K562 (cell line): Measurements from ENCODE around the gene APOBEC3A. TPM values are rescaled to one million over a fixed set of nuclear protein-coding genes. Genes with fewer than 3 reads are reported as not detected.

Source experiments
- ATAC-seq: fragments of 200-7000 bp; cut with Tn5 transposase; 3 replicates; pipeline ENCODE4 v1.9.1; 2020; ENCODE audit warnings: moderate library complexity
- BruUV-seq: library from RNA; stranded (reverse); fragments of 400-500 nt; replicated peaks from 2 replicates; lab custom pipeline; 2021; lab: Mats Ljungman, UMichigan
- CTCF ChIA-PET: fragments of 300-600 bp; formaldehyde crosslinking; extraction: SDS; loops from one replicate; lab custom pipeline; 2021; ENCODE audit warnings: low intra/inter-chr PET ratio; lab: Yijun Ruan, JAX
- POLR2A ChIA-PET: fragments of 300-600, 350-650 bp; sonication (Branson Sonifier 250); formaldehyde crosslinking; extraction: SDS; loops from one replicate; lab custom pipeline; 2021; ENCODE audit warnings: antibody characterized with exemption, inconsistent platforms; lab: Yijun Ruan, JAX
- DNase-seq, 4 experiments: peaks; one replicate each; pipeline versions ENCODE4 v3.0.0 to v3.0.0-alpha.2; 2011 to 2018; ENCODE audit warnings: low spot score in 3 of 4, mixed read lengths in 3 of 4; ENCODE audit errors: extremely low read depth in 1 of 4
- FAIRE-seq: peaks from 2 replicates; lab custom pipeline; 2011; peaks lifted over from hg19 to GRCh38; lab: Jason Lieb, UNC
- H2AFZ ChIP-seq: 2 replicates; pipeline ENCODE4 v1.6.0; 2011; ENCODE audit warnings: low read depth, low read length, control low read depth, inconsistent platforms
- H3K27ac ChIP-seq: fragments of 200-600 bp; 3 replicates; pipeline ENCODE4 v1.8.0; 2011; ENCODE audit warnings: low read depth, mild to moderate bottlenecking, control low read depth, inconsistent platforms, low read length, moderate library complexity, mixed read lengths; ENCODE audit errors: extremely low read depth
- H3K27me3 ChIP-seq, 2 experiments: fragments of 300-600 bp in 1 of 2; 2 replicates in 1 of 2; 3 replicates in 1 of 2; pipeline versions ENCODE4 v1.6.0 to v1.8.0; 2011; ENCODE audit warnings: inconsistent platforms in 2 of 2, low read length in 2 of 2, mild to moderate bottlenecking in 1 of 2, mixed read lengths in 1 of 2, moderate library complexity in 1 of 2; ENCODE audit not compliant: control insufficient read depth in 2 of 2, insufficient read depth in 2 of 2
- H3K36me3 ChIP-seq: fragments of 300-600 bp; 3 replicates; pipeline ENCODE4 v1.8.0; 2011; ENCODE audit warnings: mild to moderate bottlenecking, low read length, inconsistent platforms; ENCODE audit not compliant: control insufficient read depth, insufficient read depth
- H3K4me1 ChIP-seq, 2 experiments: fragments of 200-600 bp in 1 of 2; replicated peaks in 1 of 2; 2 replicates in 1 of 2; 3 replicates in 1 of 2; pipeline versions ENCODE4 v1.5.1 to v1.8.0; 2011; ENCODE audit warnings: inconsistent platforms in 2 of 2, low read length in 2 of 2, mild to moderate bottlenecking in 1 of 2, mixed read lengths in 1 of 2, moderate library complexity in 1 of 2; ENCODE audit not compliant: control insufficient read depth in 2 of 2, insufficient read depth in 2 of 2
- H3K4me2 ChIP-seq: 2 replicates; pipeline ENCODE4 v1.6.1; 2011; ENCODE audit warnings: low read length, control low read depth, inconsistent platforms, mixed read lengths; ENCODE audit not compliant: insufficient read depth
- H3K4me3 ChIP-seq: fragments of 200-600 bp; sonication (generic), shearing (Covaris generic); 2 replicates; pipeline ENCODE4 v1.5.1; 2016; ENCODE audit warnings: control low read depth, inconsistent platforms
- H3K79me2 ChIP-seq: fragments of 200-600 bp; 3 replicates; pipeline ENCODE4 v1.8.0; 2011; ENCODE audit warnings: low read length, inconsistent platforms; ENCODE audit not compliant: control insufficient read depth, insufficient read depth
- H3K9ac ChIP-seq, 2 experiments: 2 replicates each; pipeline versions ENCODE4 v1.6.0 to v1.6.1; 2011; ENCODE audit warnings: low read depth in 2 of 2, low read length in 2 of 2, control low read depth in 1 of 2, inconsistent platforms in 1 of 2, mild to moderate bottlenecking in 1 of 2, mixed read lengths in 1 of 2; ENCODE audit not compliant: insufficient read depth in 1 of 2
- H3K9me1 ChIP-seq: one replicate; pipeline ENCODE4 v1.6.0; 2011; ENCODE audit warnings: inconsistent platforms, mild to moderate bottlenecking, low read length, moderate library complexity; ENCODE audit not compliant: control insufficient read depth, insufficient read depth
- H3K9me3 ChIP-seq: replicated peaks from 2 replicates; pipeline ENCODE4 v1.5.1; 2011; ENCODE audit warnings: low read depth, low read length, inconsistent platforms; ENCODE audit not compliant: control insufficient read depth, insufficient read depth
- H4K20me1 ChIP-seq: replicated peaks from 2 replicates; pipeline ENCODE4 v1.6.1; 2011; ENCODE audit warnings: low read length, inconsistent platforms, mixed read lengths; ENCODE audit not compliant: control insufficient read depth, insufficient read depth
- ILK ChIP-seq: fragments of 450-650 bp; IDR thresholded peaks from 2 replicates; pipeline ENCODE4 v1.6.1; 2016; ENCODE audit warnings: missing genetic modification characterization, low read depth, mild to moderate bottlenecking, missing compliant biosample characterization, moderate library complexity, borderline replicate concordance
- MEF2D ChIP-seq: conservative IDR thresholded peaks from 2 replicates; pipeline ENCODE4 v1.6.1; 2016; ENCODE audit warnings: low read depth, missing genetic modification characterization, missing compliant biosample characterization
- NUFIP1 ChIP-seq: fragments of 450-650 bp; IDR thresholded peaks from 2 replicates; pipeline ENCODE4 v1.6.1; 2018; ENCODE audit not compliant: partially characterized antibody
- POLR2H ChIP-seq: IDR thresholded peaks from 2 replicates; pipeline ENCODE4 v1.6.1; 2016; ENCODE audit warnings: missing genetic modification characterization, low read depth, mild to moderate bottlenecking, control low read depth, missing compliant biosample characterization, moderate library complexity
- POU5F1 ChIP-seq: fragments of 150-350 bp; IDR thresholded peaks from 2 replicates; pipeline ENCODE4 v1.6.1; 2014; ENCODE audit warnings: borderline replicate concordance, low read length, low read depth, mild to moderate bottlenecking; ENCODE audit not compliant: partially characterized antibody
- RCOR1 ChIP-seq, 2 experiments: IDR thresholded peaks; 2 replicates each; pipeline ENCODE4 v1.6.1; 2012; ENCODE audit warnings: low read depth in 2 of 2, low read length in 2 of 2, borderline replicate concordance in 1 of 2, improper control_type of control experiment in 1 of 2
- TAF1 ChIP-seq: IDR thresholded peaks from 2 replicates; pipeline ENCODE4 v1.6.1; 2011; ENCODE audit warnings: mild to moderate bottlenecking, low read length, moderate library complexity; ENCODE audit not compliant: insufficient read depth, control insufficient read depth, severe bottlenecking; ENCODE audit errors: extremely low read depth
- ZNF197 ChIP-seq: fragments of 200-800 bp; sonication (Bioruptor generic); IDR thresholded peaks from 2 replicates; pipeline ENCODE4 v1.6.1; 2016; ENCODE audit warnings: low read depth, missing genetic modification characterization, missing compliant biosample characterization
- WGBS: fragments of 100-300 bp; shearing (Covaris generic); methylation state at CpG from one replicate; pipeline ENCODE4 v1.1.6; 2016; ENCODE audit warnings: low coverage, mixed read lengths; ENCODE audit not compliant: insufficient coverage; ENCODE audit errors: missing lambda C conversion rate; 5-methylcytosine and 5-hydroxymethylcytosine counted together
- in situ Hi-C: fragments of 300-500 bp; cut with MboI; formaldehyde crosslinking; loops from 4 replicates; pipeline ENCODE4 v1.15.0; 2018; ENCODE audit warnings: inconsistent platforms, mixed read lengths
- intact Hi-C: fragments of 100-400 bp; cut with micrococcal nuclease; formaldehyde crosslinking; loops from 2 replicates; pipeline ENCODE4 v1.14.2; 2022
- polyA plus RNA-seq, 8 experiments: library from polyadenylated mRNA; depleted of rRNA in 4 of 8; stranded (reverse) in 5 of 8; unstranded in 3 of 8; fragments of >200 nt; fragmentation: Nextera tagmentation in 2 of 8; fragmentation: Illumina TruSeq in 1 of 8; extraction: Ambion mirVana in 2 of 8; extraction: Trizol in 1 of 8; gene quantifications; 2 replicates each; pipeline versions ENCODE4 v1.2.1 to v1.2.3, GENCODE V29; 2011 to 2014; ENCODE audit warnings: inconsistent platforms in 1 of 8, missing spikeins in 1 of 8
- total RNA-seq, 7 experiments: library from RNA; depleted of rRNA in 6 of 7; stranded (reverse); fragments of >200 nt in 6 of 7; fragmentation: Illumina TruSeq in 2 of 7; extraction: Trizol in 2 of 7; gene quantifications; 2 replicates each; pipeline versions ENCODE4 v1.2.1 to v1.2.3, GENCODE V29; 2011 to 2021; ENCODE audit warnings: low replicate concordance in 1 of 7
- TF ChIP-seq, protein P1 (sequence below): fragments of 250-450 bp; sonication (Bioruptor Pico); IDR thresholded peaks from 2 replicates; pipeline ENCODE4 v1.8.0; 2021; ENCODE audit warnings: borderline replicate concordance, mild to moderate bottlenecking, moderate library complexity; ENCODE audit not compliant: poor library complexity, severe bottlenecking
- TF ChIP-seq, protein P2 (sequence below): fragments of 250-450 bp; sonication (Bioruptor Pico); IDR thresholded peaks from 2 replicates; pipeline ENCODE4 v1.5.0; 2022; ENCODE audit warnings: mild to moderate bottlenecking
- TF ChIP-seq, protein P3 (sequence below): fragments of 250-450 bp; sonication (Bioruptor Pico); IDR thresholded peaks from 2 replicates; pipeline ENCODE4 v1.5.1; 2021; ENCODE audit warnings: mild to moderate bottlenecking
- TF ChIP-seq, protein P4 (sequence below): fragments of 450-650 bp; IDR thresholded peaks from 2 replicates; pipeline ENCODE4 v1.6.1; 2016; ENCODE audit warnings: low read depth, mild to moderate bottlenecking, moderate library complexity

Gene APOBEC3A
- total and polyA plus RNA-seq, 9 of the 15 experiments (the other 6 are each of a cell fraction or from before 2014, with no cell fraction given): 0.04 TPM; not detected in 8

DNA sequence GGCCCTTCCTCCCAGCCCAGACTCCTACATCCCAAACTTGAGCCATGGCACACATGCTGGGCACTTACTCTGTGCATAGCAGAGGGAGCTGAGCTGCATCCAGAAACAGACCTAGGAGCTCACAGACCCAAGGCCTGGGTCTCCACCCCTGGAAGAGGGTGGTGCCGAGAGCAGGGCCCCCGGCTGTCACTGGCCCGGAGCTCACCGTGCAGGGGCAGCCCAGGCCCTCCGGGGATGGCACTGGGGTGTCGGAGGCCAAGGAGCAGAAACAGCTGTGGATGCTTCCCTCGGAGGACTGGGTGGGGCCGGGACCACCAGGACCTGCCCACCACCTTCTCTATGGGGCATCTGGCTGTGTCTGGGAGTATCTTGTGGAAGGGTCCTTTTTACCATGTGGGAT lies 4.3 kb upstream of the APOBEC3A start:
- no peak overlapping the region for H2AFZ ChIP-seq
- H3K27me3 ChIP-seq: peaks cover 0 to 5% of the 10 kb centered on the region in 2 experiments; a peak in 3 of 5 replicates
- 27% methylated on average over 6 of the region's 8 CpGs for WGBS
- no peaks in the 10 kb centered on the region for H3K9me3 ChIP-seq
- H3K4me1 ChIP-seq: peaks cover 5 to 18% of the 10 kb centered on the region in 2 experiments; a peak in 4 of 5 replicates
- no peak overlapping the region for H3K4me2 ChIP-seq
- no peak overlapping the region for H3K4me3 ChIP-seq
- in situ Hi-C loops: no loop called here
- ChIA-PET POLR2A (no interaction called here), CTCF (no interaction called here)
- ATAC-seq (no peak), DNase-seq (no peak), FAIRE-seq (no peak)
- H3K79me2 ChIP-seq: no peaks in the 10 kb centered on the region
- TF ChIP-seq ZNF197 (CRISPR knock-in tag) (no peak), MEF2D (no peak), POU5F1 (no peak), ILK (tag) (no peak), TAF1 (no peak), NUFIP1 (no peak), POLR2H (tag) (no peak), RCOR1 (IDR thresholded peaks at IDR 0.05; ENCODE audit: borderline replicate concordance in 1 of 2, low read depth in 2 of 2, low read length in 2 of 2) (no peak)
- TF ChIP-seq, protein P1, sequence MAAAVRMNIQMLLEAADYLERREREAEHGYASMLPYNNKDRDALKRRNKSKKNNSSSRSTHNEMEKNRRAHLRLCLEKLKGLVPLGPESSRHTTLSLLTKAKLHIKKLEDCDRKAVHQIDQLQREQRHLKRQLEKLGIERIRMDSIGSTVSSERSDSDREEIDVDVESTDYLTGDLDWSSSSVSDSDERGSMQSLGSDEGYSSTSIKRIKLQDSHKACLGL (CRISPR knock-in tag): no peak
- TF ChIP-seq, protein P2, sequence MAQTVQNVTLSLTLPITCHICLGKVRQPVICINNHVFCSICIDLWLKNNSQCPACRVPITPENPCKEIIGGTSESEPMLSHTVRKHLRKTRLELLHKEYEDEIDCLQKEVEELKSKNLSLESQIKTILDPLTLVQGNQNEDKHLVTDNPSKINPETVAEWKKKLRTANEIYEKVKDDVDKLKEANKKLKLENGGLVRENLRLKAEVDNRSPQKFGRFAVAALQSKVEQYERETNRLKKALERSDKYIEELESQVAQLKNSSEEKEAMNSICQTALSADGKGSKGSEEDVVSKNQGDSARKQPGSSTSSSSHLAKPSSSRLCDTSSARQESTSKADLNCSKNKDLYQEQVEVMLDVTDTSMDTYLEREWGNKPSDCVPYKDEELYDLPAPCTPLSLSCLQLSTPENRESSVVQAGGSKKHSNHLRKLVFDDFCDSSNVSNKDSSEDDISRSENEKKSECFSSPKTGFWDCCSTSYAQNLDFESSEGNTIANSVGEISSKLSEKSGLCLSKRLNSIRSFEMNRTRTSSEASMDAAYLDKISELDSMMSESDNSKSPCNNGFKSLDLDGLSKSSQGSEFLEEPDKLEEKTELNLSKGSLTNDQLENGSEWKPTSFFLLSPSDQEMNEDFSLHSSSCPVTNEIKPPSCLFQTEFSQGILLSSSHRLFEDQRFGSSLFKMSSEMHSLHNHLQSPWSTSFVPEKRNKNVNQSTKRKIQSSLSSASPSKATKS (CRISPR knock-in tag): no peak
- TF ChIP-seq, protein P3, sequence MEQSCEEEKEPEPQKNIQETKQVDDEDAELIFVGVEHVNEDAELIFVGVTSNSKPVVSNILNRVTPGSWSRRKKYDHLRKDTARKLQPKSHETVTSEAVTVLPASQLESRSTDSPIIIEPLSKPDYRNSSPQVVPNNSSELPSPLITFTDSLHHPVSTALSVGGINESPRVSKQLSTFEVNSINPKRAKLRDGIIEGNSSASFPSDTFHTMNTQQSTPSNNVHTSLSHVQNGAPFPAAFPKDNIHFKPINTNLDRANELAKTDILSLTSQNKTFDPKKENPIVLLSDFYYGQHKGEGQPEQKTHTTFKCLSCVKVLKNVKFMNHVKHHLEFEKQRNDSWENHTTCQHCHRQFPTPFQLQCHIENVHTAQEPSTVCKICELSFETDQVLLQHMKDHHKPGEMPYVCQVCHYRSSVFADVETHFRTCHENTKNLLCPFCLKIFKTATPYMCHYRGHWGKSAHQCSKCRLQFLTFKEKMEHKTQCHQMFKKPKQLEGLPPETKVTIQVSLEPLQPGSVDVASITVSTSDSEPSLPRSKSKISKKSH (CRISPR knock-in tag): no peak
- TF ChIP-seq, protein P4, sequence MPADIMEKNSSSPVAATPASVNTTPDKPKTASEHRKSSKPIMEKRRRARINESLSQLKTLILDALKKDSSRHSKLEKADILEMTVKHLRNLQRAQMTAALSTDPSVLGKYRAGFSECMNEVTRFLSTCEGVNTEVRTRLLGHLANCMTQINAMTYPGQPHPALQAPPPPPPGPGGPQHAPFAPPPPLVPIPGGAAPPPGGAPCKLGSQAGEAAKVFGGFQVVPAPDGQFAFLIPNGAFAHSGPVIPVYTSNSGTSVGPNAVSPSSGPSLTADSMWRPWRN: no peak
- no peaks in the 10 kb centered on the region for H3K9me1 ChIP-seq
- no peak overlapping the region for H3K27ac ChIP-seq
- no peaks in the 10 kb centered on the region for H3K36me3 ChIP-seq
- BruUV-seq: no TSS peak
- intact Hi-C loops: no loop called here
- no peaks in the 10 kb centered on the region for H4K20me1 ChIP-seq
- no peak overlapping the region for H3K9ac ChIP-seq
